Thyroid gland (tissue), 4 donors: ENCODE results near the gene IGLON5. TPM values are rescaled to one million over a fixed set of nuclear protein-coding genes. Genes with fewer than 3 reads are reported as not detected.

Source experiments
- DNase-seq, 2 donors: peaks; one replicate each; pipeline ENCODE4 v3.0.0-alpha.2; 2019
- H3K27ac ChIP-seq, 3 donors: fragments of 200-600 bp; sonication (generic); 1 replicate in 2 of 3; 2 replicates in 1 of 3; pipeline ENCODE4 v1.5.1; 2016 to 2019; ENCODE audit warnings: mild to moderate bottlenecking in 1 of 3, moderate library complexity in 1 of 3
- H3K27me3 ChIP-seq: fragments of 200-600 bp; sonication (generic); one replicate; pipeline ENCODE4 v1.5.1; 2019
- H3K36me3 ChIP-seq, 2 donors: fragments of 200-600 bp; sonication (generic); one replicate each; pipeline ENCODE4 v1.5.1; 2016 to 2019
- H3K4me1 ChIP-seq, 2 donors: fragments of 200-600 bp; sonication (generic); one replicate each; pipeline ENCODE4 v1.5.1; 2017 to 2019
- H3K4me3 ChIP-seq, 3 donors: fragments of 200-600 bp; sonication (generic); replicated peaks in 1 of 3; 1 replicate in 2 of 3; 2 replicates in 1 of 3; pipeline ENCODE4 v1.5.1; 2016; ENCODE audit warnings: mild to moderate bottlenecking in 1 of 3
- H3K9me3 ChIP-seq: fragments of 200-600 bp; sonication (generic); one replicate; pipeline ENCODE4 v1.5.1; 2017
- CTCF ChIP-seq, 6 experiments: fragments of 200-600 bp in 3 of 6; fragments of 450-650 bp in 3 of 6; sonication (generic) in 3 of 6; IDR thresholded peaks; one replicate each; pipeline ENCODE4 v1.5.1; 2016 to 2019; ENCODE audit warnings: antibody characterized with exemption in 6 of 6, mild to moderate bottlenecking in 2 of 6, inconsistent platforms in 1 of 6, moderate library complexity in 1 of 6
- POLR2A ChIP-seq, 2 donors: fragments of 450-650 bp; IDR thresholded peaks; one replicate each; pipeline ENCODE4 v1.6.1; 2017; ENCODE audit warnings: antibody characterized with exemption in 2 of 2, mild to moderate bottlenecking in 2 of 2, moderate library complexity in 1 of 2
- WGBS, 2 donors: methylation state at CpG; one replicate each; pipeline ENCODE4 v1.1.5; 2017; 5-methylcytosine and 5-hydroxymethylcytosine counted together
- intact Hi-C: fragments of 100-400 bp; cut with DNase I; formaldehyde crosslinking; loops from one replicate; pipeline ENCODE4 v1.15.1; 2023
- total RNA-seq, 4 donors: library from RNA; depleted of rRNA; stranded (reverse); fragments of >200 nt; gene quantifications; one replicate each; pipeline ENCODE4 v1.2.3, GENCODE V29; 2016

Gene IGLON5
- total RNA-seq, 4 donors from 2014 or later, result 0.54 TPM; not detected in 3

GRCh38 chr19:51347209-51347928, 35.9 kb downstream of the IGLON5 start:
- no peaks in the 10 kb centered on the region for H3K27me3 ChIP-seq
- intact Hi-C loops, result loop anchor here (10.0 kb wide), 1 partner anchor 47 kb away; the partner anchor contains the start of gene C19orf84
- no peak overlapping the region for H3K27ac ChIP-seq
- WGBS, 2 donors, result 86 to 89% methylated on average over 10 of the region's 10 CpGs
- H3K4me1 ChIP-seq, result no peaks in the 10 kb centered on the region
- no peaks in the 10 kb centered on the region for H3K9me3 ChIP-seq
- H3K4me3 ChIP-seq, result no peak overlapping the region
- peaks cover 25 to 42% of the 10 kb centered on the region in 2 donors for H3K36me3 ChIP-seq
- TF ChIP-seq POLR2A (IDR thresholded peaks at IDR 0.05) (no peak), CTCF (IDR thresholded peaks at IDR 0.05) (no peak)
- no peak for DNase-seq

GRCh38 chr19:51351266-51351990, 40.0 kb downstream of the IGLON5 start:
- Histone ChIP-seq H3K9me3 (no peaks in the 10 kb centered on the region), H3K4me3 (no peak overlapping the region), H3K27me3 (no peaks in the 10 kb centered on the region), H3K4me1 (no peaks in the 10 kb centered on the region), H3K36me3 (peaks cover 28 to 34% of the 10 kb centered on the region in 2 donors), H3K27ac (no peak overlapping the region)
- no peak for TF ChIP-seq POLR2A (IDR thresholded peaks at IDR 0.05)
- TF ChIP-seq CTCF (IDR thresholded peaks at IDR 0.05), result no peak
- DNase-seq, result no peak
- 95 to 96% methylated on average over 10 to 11 of the region's 11 CpGs for WGBS, 2 donors
- intact Hi-C loops, result no loop called here

- peaks cover 20 to 24% of the 10 kb centered on the region in 2 donors for H3K36me3 ChIP-seq
- WGBS, 2 donors, result 96 to 97% methylated on average over 9 to 16 of the region's 16 CpGs
- H3K27me3 ChIP-seq, result no peaks in the 10 kb centered on the region
- TF ChIP-seq POLR2A (IDR thresholded peaks at IDR 0.05), result no peak
- TF ChIP-seq CTCF (IDR thresholded peaks at IDR 0.05), result no peak
- no peaks in the 10 kb centered on the region for H3K9me3 ChIP-seq
- DNase-seq, result no peak
- no peaks in the 10 kb centered on the region for H3K4me1 ChIP-seq
- intact Hi-C loops, result no loop called here
- H3K27ac ChIP-seq, result no peak overlapping the region
- H3K4me3 ChIP-seq, result no peak overlapping the region
Measured at GRCh38 chr19:51352783-51353360, 41.4 kb downstream of the IGLON5 start.

GRCh38 chr19:51354103-51354741, 42.8 kb downstream of the IGLON5 start:
- Histone ChIP-seq H3K4me1 (no peaks in the 10 kb centered on the region), H3K9me3 (no peaks in the 10 kb centered on the region), H3K36me3 (peaks cover 19 to 20% of the 10 kb centered on the region in 2 donors), H3K27me3 (no peaks in the 10 kb centered on the region), H3K4me3 (no peak overlapping the region), H3K27ac (no peak overlapping the region)
- DNase-seq, result no peak
- TF ChIP-seq CTCF (IDR thresholded peaks at IDR 0.05) (no peak), POLR2A (IDR thresholded peaks at IDR 0.05) (no peak)
- intact Hi-C loops, result no loop called here
- 52 to 59% methylated on average over 9 to 10 of the region's 12 CpGs for WGBS, 2 donors
